DOHH2 (cell line): ENCODE data around the gene PCDHB7.
"Not testable (repeated sequence)": the region's sequence is repeated elsewhere in the genome, so short reads cannot be mapped to it uniquely, and the experiment has no call there.

Experiments
- H3F3A ChIP-seq: fragments of 200-600 bp; sonication (generic), shearing (Covaris generic); 2 replicates; pipeline ENCODE4 v1.6.0; 2016; ENCODE audit warnings: antibody characterized with exemption, mild to moderate bottlenecking; ENCODE audit not compliant: control insufficient read depth, insufficient read depth
- H3K27ac ChIP-seq: fragments of 200-600 bp; sonication (generic); 2 replicates; pipeline ENCODE4 v1.5.1; 2014; ENCODE audit warnings: low read depth, mild to moderate bottlenecking, low read length, moderate library complexity
- H3K27me3 ChIP-seq: fragments of 200-600 bp; sonication (generic); 2 replicates; pipeline ENCODE4 v1.6.1; 2014; ENCODE audit warnings: mild to moderate bottlenecking, low read length, mixed read lengths; ENCODE audit not compliant: control insufficient read depth
- H3K36me3 ChIP-seq: fragments of 200-600 bp; sonication (generic); 2 replicates; pipeline ENCODE4 v1.6.1; 2014; ENCODE audit warnings: mild to moderate bottlenecking, low read length, moderate library complexity, mixed read lengths; ENCODE audit not compliant: control insufficient read depth
- H3K4me1 ChIP-seq: fragments of 200-600 bp; sonication (generic); 2 replicates; pipeline ENCODE4 v1.6.1; 2014; ENCODE audit warnings: mild to moderate bottlenecking, low read length, mixed read lengths; ENCODE audit not compliant: control insufficient read depth
- H3K4me2 ChIP-seq: fragments of 200-600 bp; sonication (generic); 2 replicates; pipeline ENCODE4 v1.6.0; 2014; ENCODE audit warnings: mild to moderate bottlenecking, low read length, moderate library complexity
- H3K4me3 ChIP-seq: fragments of 200-600 bp; sonication (generic); 2 replicates; pipeline ENCODE4 v1.5.1; 2014; ENCODE audit warnings: mild to moderate bottlenecking, low read length, mixed read lengths
- H3K79me2 ChIP-seq: fragments of 200-600 bp; sonication (generic); 2 replicates; pipeline ENCODE4 v1.6.1; 2014; ENCODE audit warnings: mild to moderate bottlenecking, low read length, mixed read lengths; ENCODE audit not compliant: control insufficient read depth
- H3K9me2 ChIP-seq: fragments of 200-600 bp; sonication (generic); replicated peaks from 2 replicates; pipeline ENCODE4 v1.6.1; 2014; ENCODE audit warnings: mild to moderate bottlenecking, low read length, mixed read lengths; ENCODE audit not compliant: control insufficient read depth
- H3K9me3 ChIP-seq: fragments of 200-600 bp; sonication (generic); 2 replicates; pipeline ENCODE4 v1.6.1; 2014; ENCODE audit warnings: antibody characterized with exemption, low read length, mixed read lengths; ENCODE audit not compliant: control insufficient read depth, insufficient read depth
- H4K20me1 ChIP-seq: fragments of 200-600 bp; sonication (generic); 2 replicates; pipeline ENCODE4 v1.6.0; 2014; ENCODE audit warnings: low read depth, mild to moderate bottlenecking, antibody characterized with exemption, low read length, moderate library complexity; ENCODE audit not compliant: control insufficient read depth, insufficient read depth
- EZH2phosphoT487 ChIP-seq: fragments of 200-600 bp; sonication (generic); IDR thresholded peaks from 2 replicates; pipeline ENCODE4 v1.6.1; 2017; ENCODE audit warnings: borderline replicate concordance, mild to moderate bottlenecking, antibody characterized with exemption, low read length, moderate library complexity, mixed read lengths
- TF ChIP-seq, protein P1 (sequence below): fragments of 200-600 bp; sonication (generic); IDR thresholded peaks from one replicate; pipeline ENCODE4 v1.5.1; 2014; ENCODE audit warnings: antibody characterized with exemption, mild to moderate bottlenecking, low read depth, low read length; ENCODE audit not compliant: poor library complexity, severe bottlenecking

The PCDHB7 gene

DNA sequence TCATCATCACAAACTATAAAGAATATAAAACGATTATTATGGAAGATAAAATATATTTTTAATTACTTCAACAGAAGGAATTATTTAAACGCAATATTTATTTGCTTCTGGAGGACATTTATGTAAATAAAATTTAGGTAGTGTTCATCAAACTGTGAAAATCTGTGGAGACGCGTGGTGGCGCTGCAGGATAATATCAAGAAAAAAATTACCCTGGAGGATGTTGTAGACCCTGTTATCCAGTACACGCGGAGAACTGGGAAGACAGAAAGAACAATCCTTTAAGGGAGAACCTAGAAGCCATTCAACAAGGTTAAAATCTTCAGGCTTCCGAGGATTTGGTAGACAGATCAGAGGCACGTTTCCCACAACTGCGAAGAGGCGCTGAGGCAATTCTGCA is 36.0 kb downstream of the PCDHB7 start, which contains the start of gene PCDHB12:
TSS of gene PCDHB12 (plus strand) at position 242 of the 400 bp plus-strand sequence. CDS start 189 bp downstream, outside the sequence.
- H3K27me3 ChIP-seq, result peaks cover 23% of the 10 kb centered on the region
- no peaks in the 10 kb centered on the region for H3K36me3 ChIP-seq
- H3K79me2 ChIP-seq, result no peaks in the 10 kb centered on the region
- no peaks in the 10 kb centered on the region for H4K20me1 ChIP-seq
- H3F3A ChIP-seq, result no peaks in the 10 kb centered on the region
- H3K4me2 ChIP-seq, result peak within 1 kb of the TSS; percentile 22; the same call in 1 of the 2 replicates
- no peaks in the 10 kb centered on the region for H3K9me3 ChIP-seq
- no peaks in the 10 kb centered on the region for H3K4me1 ChIP-seq
- TF ChIP-seq, protein P1, sequence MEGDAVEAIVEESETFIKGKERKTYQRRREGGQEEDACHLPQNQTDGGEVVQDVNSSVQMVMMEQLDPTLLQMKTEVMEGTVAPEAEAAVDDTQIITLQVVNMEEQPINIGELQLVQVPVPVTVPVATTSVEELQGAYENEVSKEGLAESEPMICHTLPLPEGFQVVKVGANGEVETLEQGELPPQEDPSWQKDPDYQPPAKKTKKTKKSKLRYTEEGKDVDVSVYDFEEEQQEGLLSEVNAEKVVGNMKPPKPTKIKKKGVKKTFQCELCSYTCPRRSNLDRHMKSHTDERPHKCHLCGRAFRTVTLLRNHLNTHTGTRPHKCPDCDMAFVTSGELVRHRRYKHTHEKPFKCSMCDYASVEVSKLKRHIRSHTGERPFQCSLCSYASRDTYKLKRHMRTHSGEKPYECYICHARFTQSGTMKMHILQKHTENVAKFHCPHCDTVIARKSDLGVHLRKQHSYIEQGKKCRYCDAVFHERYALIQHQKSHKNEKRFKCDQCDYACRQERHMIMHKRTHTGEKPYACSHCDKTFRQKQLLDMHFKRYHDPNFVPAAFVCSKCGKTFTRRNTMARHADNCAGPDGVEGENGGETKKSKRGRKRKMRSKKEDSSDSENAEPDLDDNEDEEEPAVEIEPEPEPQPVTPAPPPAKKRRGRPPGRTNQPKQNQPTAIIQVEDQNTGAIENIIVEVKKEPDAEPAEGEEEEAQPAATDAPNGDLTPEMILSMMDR, result peak; percentile 44
- no peak for TF ChIP-seq EZH2phosphoT487
- no peak within 1 kb of the TSS for H3K27ac ChIP-seq
- no peak within 1 kb of the TSS for H3K4me3 ChIP-seq
- H3K9me2 ChIP-seq, result no peaks in the 10 kb centered on the region

DNA sequence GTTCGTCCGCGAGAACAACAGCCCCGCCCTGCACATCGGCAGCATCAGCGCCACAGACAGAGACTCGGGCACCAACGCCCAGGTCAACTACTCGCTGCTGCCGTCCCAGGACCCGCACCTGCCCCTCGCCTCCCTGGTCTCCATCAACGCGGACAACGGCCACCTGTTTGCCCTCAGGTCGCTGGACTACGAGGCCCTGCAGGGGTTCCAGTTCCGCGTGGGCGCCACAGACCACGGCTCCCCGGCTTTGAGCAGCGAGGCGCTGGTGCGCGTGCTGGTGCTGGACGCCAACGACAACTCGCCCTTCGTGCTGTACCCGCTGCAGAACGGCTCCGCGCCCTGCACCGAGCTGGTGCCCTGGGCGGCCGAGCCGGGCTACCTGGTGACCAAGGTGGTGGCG is 37.8 kb downstream of the PCDHB7 start:
- not testable (repeated sequence) for H3K4me3 ChIP-seq, H3K9me2 ChIP-seq, H3K79me2 ChIP-seq, H3K4me1 ChIP-seq, H3K9me3 ChIP-seq, H3K36me3 ChIP-seq, H3K27ac ChIP-seq, H3K4me2 ChIP-seq, H4K20me1 ChIP-seq, H3F3A ChIP-seq
- H3K27me3 ChIP-seq, result peaks cover 23% of the 10 kb centered on the region

DNA sequence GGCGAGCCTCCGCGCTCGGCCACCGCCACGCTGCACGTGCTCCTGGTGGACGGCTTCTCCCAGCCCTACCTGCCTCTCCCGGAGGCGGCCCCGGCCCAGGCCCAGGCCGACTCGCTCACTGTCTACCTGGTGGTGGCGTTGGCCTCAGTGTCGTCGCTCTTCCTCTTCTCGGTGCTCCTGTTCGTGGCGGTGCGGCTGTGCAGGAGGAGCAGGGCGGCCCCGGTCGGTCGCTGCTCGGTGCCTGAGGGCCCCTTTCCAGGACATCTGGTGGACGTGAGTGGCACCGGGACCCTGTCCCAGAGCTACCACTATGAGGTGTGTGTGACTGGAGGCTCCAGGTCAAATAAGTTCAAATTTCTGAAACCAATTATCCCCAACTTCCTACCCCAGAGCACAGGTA is 38.4 kb downstream of the PCDHB7 start:
- H3K4me2 ChIP-seq, H3K9me3 ChIP-seq, H3K4me3 ChIP-seq: not testable (repeated sequence)

DNA sequence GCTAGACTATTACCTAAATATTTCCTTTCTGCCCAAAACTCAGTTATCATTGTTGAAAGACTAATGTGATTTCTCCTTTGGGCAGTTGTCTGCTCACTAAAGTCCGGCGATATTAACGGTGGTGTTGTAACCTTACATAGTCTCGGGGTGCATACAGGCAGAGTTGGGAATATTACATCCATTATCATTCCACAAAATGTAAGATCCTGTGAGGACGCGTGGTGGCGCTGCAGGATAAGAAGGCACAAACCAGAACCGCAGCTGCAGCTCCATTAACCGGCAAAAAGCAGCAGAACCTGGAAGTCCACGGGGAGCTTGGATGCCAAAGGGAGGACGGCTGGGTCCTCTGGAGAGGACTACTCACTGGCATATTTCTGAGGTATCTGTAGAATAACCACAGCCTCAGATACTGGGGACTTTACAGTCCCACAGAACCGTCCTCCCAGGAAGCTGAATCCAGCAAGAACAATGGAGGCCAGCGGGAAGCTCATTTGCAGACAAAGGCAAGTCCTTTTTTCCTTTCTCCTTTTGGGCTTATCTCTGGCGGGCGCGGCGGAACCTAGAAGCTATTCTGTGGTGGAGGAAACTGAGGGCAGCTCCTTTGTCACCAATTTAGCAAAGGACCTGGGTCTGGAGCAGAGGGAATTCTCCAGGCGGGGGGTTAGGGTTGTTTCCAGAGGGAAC is 41.4 kb downstream of the PCDHB7 start, which contains the start of gene PCDHB13:
TSS of gene PCDHB13 (plus strand) at position 264 of the 684 bp plus-strand sequence. CDS start at position 469, 205 bp downstream.
- not testable (repeated sequence) for H3K4me1 ChIP-seq, H3F3A ChIP-seq, H4K20me1 ChIP-seq, H3K4me3 ChIP-seq, H3K36me3 ChIP-seq, H3K4me2 ChIP-seq, H3K27ac ChIP-seq, H3K79me2 ChIP-seq, H3K9me2 ChIP-seq, H3K9me3 ChIP-seq, H3K27me3 ChIP-seq
- TF ChIP-seq, protein P1, result peak; percentile 62

More for the DNA sequence above, 38.4 kb downstream of the PCDHB7 start:
- H3K36me3 ChIP-seq, H4K20me1 ChIP-seq, H3F3A ChIP-seq, H3K4me1 ChIP-seq, H3K27ac ChIP-seq, H3K9me2 ChIP-seq, H3K79me2 ChIP-seq: not testable (repeated sequence)
- H3K27me3 ChIP-seq, result peaks cover 20% of the 10 kb centered on the region

DNA sequence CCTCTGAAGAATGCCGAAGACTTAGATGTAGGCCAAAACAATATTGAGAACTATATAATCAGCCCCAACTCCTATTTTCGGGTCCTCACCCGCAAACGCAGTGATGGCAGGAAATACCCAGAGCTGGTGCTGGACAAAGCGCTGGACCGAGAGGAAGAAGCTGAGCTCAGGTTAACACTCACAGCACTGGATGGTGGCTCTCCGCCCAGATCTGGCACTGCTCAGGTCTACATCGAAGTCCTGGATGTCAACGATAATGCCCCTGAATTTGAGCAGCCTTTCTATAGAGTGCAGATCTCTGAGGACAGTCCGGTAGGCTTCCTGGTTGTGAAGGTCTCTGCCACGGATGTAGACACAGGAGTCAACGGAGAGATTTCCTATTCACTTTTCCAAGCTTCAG is 42.1 kb downstream of the PCDHB7 start:
- not testable (repeated sequence) for H3K36me3 ChIP-seq, H3K4me3 ChIP-seq, H3K9me3 ChIP-seq

GRCh38 chr5:141215504-141215903 is 43.1 kb downstream of the PCDHB7 start:
- H3K27me3 ChIP-seq, H3K27ac ChIP-seq, H3K4me1 ChIP-seq, H3K4me3 ChIP-seq, H3K9me2 ChIP-seq, H3K4me2 ChIP-seq, H3K9me3 ChIP-seq, H3F3A ChIP-seq, H3K36me3 ChIP-seq, H3K79me2 ChIP-seq, H4K20me1 ChIP-seq: not testable (repeated sequence)

More for the DNA sequence above, 42.1 kb downstream of the PCDHB7 start:
- H3K27me3 ChIP-seq, H3K27ac ChIP-seq, H3K79me2 ChIP-seq, H3K9me2 ChIP-seq, H3F3A ChIP-seq, H3K4me1 ChIP-seq, H4K20me1 ChIP-seq, H3K4me2 ChIP-seq: not testable (repeated sequence)
